ENCODE measurements around the gene ASIC3. TPM values are rescaled to one million over a fixed set of nuclear protein-coding genes. Genes with fewer than 3 reads are reported as not detected.

ASIC3 gene
- total and polyA plus RNA-seq, 2 of the 8 experiments (the other 6 are each of a cell fraction or from before 2014, with no cell fraction given): 1.6 to 1.9 TPM

DNA sequence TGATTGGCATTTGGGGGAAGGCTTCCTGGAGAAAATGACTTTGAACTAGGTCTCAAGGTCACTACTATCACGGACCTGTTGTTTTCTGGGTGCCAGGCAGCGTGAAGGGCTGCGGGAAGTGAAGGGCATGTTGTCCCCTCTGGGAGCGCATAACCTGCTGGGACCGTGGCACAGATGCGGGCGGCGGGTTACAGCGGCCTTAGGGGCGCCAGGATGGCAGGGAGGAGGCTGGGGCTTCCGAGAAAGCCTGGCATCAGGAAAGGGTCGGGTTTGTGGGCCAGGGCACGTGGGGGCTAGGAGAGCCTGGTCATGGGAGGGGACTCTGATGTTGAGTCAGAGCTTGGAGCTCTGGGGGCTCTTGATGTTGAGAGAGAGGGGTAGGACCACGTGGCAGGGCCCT, 17.2 kb downstream of the ASIC3 start:
- H3K4me2 ChIP-seq (ENCODE audit: insufficient read depth in 1 of 2, low read depth in 2 of 2, low read length in 2 of 2): no peak overlapping the region
- no peak overlapping the region for H3K4ac ChIP-seq (replicated peaks; ENCODE audit: insufficient read length, low read depth, low read length)
- H3K56ac ChIP-seq (replicated peaks; ENCODE audit: insufficient read length, low read depth, low read length): no peak overlapping the region
- WGBS, 2 experiments (ENCODE audit: extremely low coverage in 1 of 2, insufficient coverage in 1 of 2, insufficient read length in 1 of 2, insufficient replicate concordance in 2 of 2, low coverage in 1 of 2, low lambda C conversion rate in 2 of 2, missing lambda C conversion rate in 1 of 2): 88% methylated on average over 14 of the region's 14 CpGs; no CpG with 5 or more reads in 1 of the 2 experiments
- H4K20me1 ChIP-seq (replicated peaks in 1 of 2; ENCODE audit: control insufficient read depth in 1 of 2, insufficient read depth in 2 of 2, low read length in 2 of 2): peaks cover 5 to 10% of the 10 kb centered on the region in 2 experiments
- H3K9ac ChIP-seq (replicated peaks in 1 of 4; ENCODE audit: extremely low read depth in 1 of 4, low read depth in 3 of 4, low read length in 3 of 4): no peak overlapping the region
- DNase-seq (ENCODE audit: low read depth in 1 of 2, low spot score in 2 of 2): no peak
- H2BK12ac ChIP-seq (ENCODE audit: low read depth, low read length): no peak overlapping the region
- peaks cover 0 to 8% of the 10 kb centered on the region in 2 experiments; a peak in 1 of 4 replicates for H3K79me2 ChIP-seq (ENCODE audit: control insufficient read depth in 1 of 2, insufficient read depth in 2 of 2, low read length in 2 of 2)
- peaks cover 14% of the 10 kb centered on the region; the same call in 1 of the 2 replicates for H3K23me2 ChIP-seq (ENCODE audit: low read depth, low read length)
- H3K27me3 ChIP-seq (replicated peaks in 1 of 4; ENCODE audit: control insufficient read depth in 3 of 4, extremely low read depth in 1 of 4, insufficient read depth in 3 of 4, low read length in 3 of 4): no peaks in the 10 kb centered on the region
- peaks cover 13 to 47% (median 28%) of the 10 kb centered on the region in 4 experiments for H3K36me3 ChIP-seq (ENCODE audit: control insufficient read depth in 2 of 4, insufficient read depth in 4 of 4, low read length in 3 of 4)
- no peak overlapping the region for H3K18ac ChIP-seq (ENCODE audit: extremely low read depth, low read length)
- 0 out of 2 replicates have a peak overlapping the region, but pooled peaks have one; percentile 12 for H4K8ac ChIP-seq (ENCODE audit: extremely low read depth, insufficient read depth, low read length)
- no peak overlapping the region for H3K23ac ChIP-seq (ENCODE audit: insufficient read length)
- POLR2A ChIA-PET (ENCODE audit: partially characterized antibody): interaction anchor here (0.6 to 7.9 kb wide), 4 partner anchors 12 to 376 kb away, joined by 3 to 77 read pairs (median 4); partner anchors contain the start of genes FASTK and TMUB1
- H2BK5ac ChIP-seq (ENCODE audit: low read depth, low read length): no peak overlapping the region
- H2BK15ac ChIP-seq (ENCODE audit: low read length): 0 out of 2 replicates have a peak overlapping the region, but pooled peaks have one; percentile 29
- no peak overlapping the region for H3K27ac ChIP-seq (ENCODE audit: low read depth, low read length)
- H3K4me1 ChIP-seq (replicated peaks in 1 of 4; ENCODE audit: control insufficient read depth in 3 of 4, insufficient read depth in 4 of 4, low read length in 3 of 4): peaks cover 6 to 26% (median 22%) of the 10 kb centered on the region in 4 experiments
- H2AFZ ChIP-seq (ENCODE audit: low read length): no peak overlapping the region
- peaks cover 3% of the 10 kb centered on the region; the same call in 1 of the 2 replicates for H3K79me1 ChIP-seq (ENCODE audit: low read depth, low read length)
- H2AK5ac ChIP-seq (ENCODE audit: low read depth, low read length): no peak overlapping the region
- H4K91ac ChIP-seq (replicated peaks; ENCODE audit: insufficient read length, low read length): no peak overlapping the region
- H3K4me3 ChIP-seq (ENCODE audit: extremely low read depth in 1 of 4, insufficient read depth in 2 of 4, low read depth in 3 of 4, low read length in 4 of 4): no peak overlapping the region
- H3K14ac ChIP-seq (ENCODE audit: insufficient read length): no peak overlapping the region
- no peak overlapping the region for H2BK120ac ChIP-seq (replicated peaks; ENCODE audit: low read depth, low read length)
- FAIRE-seq: no peak
- CTCF ChIA-PET (ENCODE audit: partially characterized antibody): interaction anchor here (0.8 to 9.0 kb wide), 6 partner anchors 12 to 167 kb away, joined by 3 to 81 read pairs (median 4); partner anchors contain the start of gene CHPF2
- H4K5ac ChIP-seq (ENCODE audit: insufficient read length, low read depth, low read length): no peak overlapping the region
- no peak overlapping the region for H2BK20ac ChIP-seq (ENCODE audit: low read length)
- H3K9me3 ChIP-seq (ENCODE audit: insufficient read depth in 2 of 2, low read depth in 1 of 2, low read length in 1 of 2): no peaks in the 10 kb centered on the region
- no peak for TF ChIP-seq KDM5A (IDR thresholded peaks at IDR 0.05; ENCODE audit: low read length)
- no peak for TF ChIP-seq SP1 (IDR thresholded peaks at IDR 0.05; ENCODE audit: low read depth, low read length)
- TF ChIP-seq RNF2 (IDR thresholded peaks at IDR 0.05; ENCODE audit: borderline replicate concordance, low read depth, low read length, missing control alignments, poor library complexity, severe bottlenecking): no peak
- TF ChIP-seq RXRA (IDR thresholded peaks at IDR 0.05; ENCODE audit: insufficient read depth, low read depth, low read length): no peak
- no peak for TF ChIP-seq YY1 (IDR thresholded peaks at IDR 0.05; ENCODE audit: low read depth, low read length)
- TF ChIP-seq CBX8 (IDR thresholded peaks at IDR 0.05; ENCODE audit: borderline replicate concordance, low read depth, low read length): no peak
- TF ChIP-seq CHD1 (IDR thresholded peaks at IDR 0.05; ENCODE audit: low read depth, low read length): no peak
- TF ChIP-seq TAF7 (optimal IDR thresholded peaks at IDR 0.05; ENCODE audit: borderline replicate concordance, low read depth, low read length): no peak
- no peak for TF ChIP-seq ATF3 (IDR thresholded peaks at IDR 0.05; ENCODE audit: insufficient read depth, low read depth, low read length)
- TF ChIP-seq GTF2F1 (IDR thresholded peaks at IDR 0.05; ENCODE audit: borderline replicate concordance, low read depth, low read length): no peak
- TF ChIP-seq SUZ12 (IDR thresholded peaks at IDR 0.05; ENCODE audit: low read length): no peak
- TF ChIP-seq ASH2L (IDR thresholded peaks at IDR 0.05; ENCODE audit: low read length): no peak
- TF ChIP-seq BACH1 (IDR thresholded peaks at IDR 0.05; ENCODE audit: low read length): no peak
